GM21576 (cell line): ENCODE data around the gene CTBP2.

Source experiments
- ATAC-seq: cut with Tn5 transposase; IDR thresholded peaks from one replicate; pipeline ENCODE4 v1.9.1; 2021; ENCODE audit warnings: mild to moderate bottlenecking, moderate library complexity; ENCODE audit not compliant: unreplicated experiment

The CTBP2 gene

DNA sequence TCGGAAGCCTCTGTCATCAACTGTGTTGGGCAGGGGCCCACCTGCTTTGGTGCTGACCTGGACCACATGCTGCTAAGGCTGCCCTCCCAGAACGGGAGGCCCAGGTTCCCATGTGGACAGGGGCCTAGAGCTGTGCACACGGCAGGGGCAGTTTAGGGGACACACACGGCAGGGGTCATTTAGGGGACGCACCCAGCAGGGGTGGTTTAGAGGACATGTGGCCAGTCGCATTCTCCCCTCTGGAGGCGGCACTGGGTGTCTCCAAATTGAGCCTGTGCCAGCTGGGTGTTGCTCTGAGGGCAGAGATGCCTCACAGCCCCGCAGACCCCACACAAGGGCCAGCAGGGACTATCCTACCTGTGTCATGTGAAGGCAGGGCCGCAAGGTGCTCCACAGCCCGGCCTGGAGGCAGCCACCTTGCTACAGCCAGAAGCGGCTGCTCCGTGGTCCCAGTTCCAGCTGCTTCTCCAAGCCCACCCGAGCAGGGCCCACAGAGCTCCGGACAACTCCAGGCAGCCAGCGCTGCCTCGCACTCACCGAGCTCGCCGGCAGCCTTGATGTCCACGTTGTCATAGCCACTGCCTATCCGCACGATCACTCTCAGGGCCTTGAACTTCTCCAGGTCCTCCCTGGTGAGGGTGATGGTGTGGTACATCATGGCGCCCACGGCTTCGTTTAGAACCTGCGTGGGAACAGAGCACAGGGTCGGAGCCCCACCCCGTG lies 157.8 kb downstream of the CTBP2 start:
- ATAC-seq = no peak

DNA sequence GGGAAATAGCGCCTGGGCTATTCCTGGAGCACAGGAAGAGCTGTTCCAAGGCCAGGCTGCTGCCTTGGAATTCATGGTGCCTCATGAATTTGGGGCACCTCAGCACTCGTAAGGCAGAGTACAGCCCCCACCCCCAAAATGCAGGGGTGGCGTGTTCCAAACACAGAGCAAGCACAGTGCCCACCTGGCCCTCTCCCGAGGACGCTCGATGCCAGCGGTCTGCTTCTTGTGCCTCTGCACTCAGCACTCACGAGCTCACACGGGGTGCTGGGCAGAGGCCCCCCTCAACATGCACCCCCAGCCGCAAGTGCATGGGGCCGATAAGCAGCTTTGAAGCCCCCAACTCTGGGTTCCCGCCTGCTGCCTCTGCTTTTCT lies 158.3 kb downstream of the CTBP2 start:
- ATAC-seq = no peak

DNA sequence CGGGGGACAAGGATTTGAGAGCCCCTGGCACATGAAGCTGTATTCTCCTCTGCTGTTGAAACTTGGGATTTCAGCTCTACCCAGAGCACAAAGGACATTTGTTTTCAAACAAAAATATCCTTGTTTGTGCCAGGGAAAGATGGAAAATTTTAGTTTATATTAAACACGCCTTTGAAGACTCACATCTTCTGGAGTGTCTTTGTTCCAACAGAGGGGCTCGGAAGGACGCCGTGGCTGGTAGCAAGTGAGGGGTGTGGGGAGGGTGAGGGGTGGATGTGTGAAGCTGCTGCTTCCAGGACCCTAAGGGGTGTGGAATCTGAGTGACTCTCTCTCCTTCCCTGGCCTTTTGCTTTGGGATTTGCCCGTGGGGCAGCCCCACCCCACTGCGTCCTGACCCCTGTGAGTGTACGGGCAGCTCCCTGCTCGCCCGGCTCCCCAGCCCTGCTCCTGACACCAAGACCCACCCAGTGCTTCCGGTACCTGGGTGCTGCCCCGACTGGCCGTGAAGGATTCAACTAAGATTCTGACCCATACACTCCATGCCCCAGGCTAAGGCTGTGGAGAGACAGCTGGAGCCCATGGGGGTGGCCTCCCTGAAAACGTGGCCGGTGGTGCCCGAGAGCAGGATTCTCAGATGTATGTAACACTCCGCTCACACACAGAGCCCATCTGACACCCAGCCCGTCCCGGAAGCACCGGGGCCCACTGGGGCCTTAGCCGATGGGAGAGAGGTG lies 158.9 kb downstream of the CTBP2 start:
- ATAC-seq = no peak

DNA sequence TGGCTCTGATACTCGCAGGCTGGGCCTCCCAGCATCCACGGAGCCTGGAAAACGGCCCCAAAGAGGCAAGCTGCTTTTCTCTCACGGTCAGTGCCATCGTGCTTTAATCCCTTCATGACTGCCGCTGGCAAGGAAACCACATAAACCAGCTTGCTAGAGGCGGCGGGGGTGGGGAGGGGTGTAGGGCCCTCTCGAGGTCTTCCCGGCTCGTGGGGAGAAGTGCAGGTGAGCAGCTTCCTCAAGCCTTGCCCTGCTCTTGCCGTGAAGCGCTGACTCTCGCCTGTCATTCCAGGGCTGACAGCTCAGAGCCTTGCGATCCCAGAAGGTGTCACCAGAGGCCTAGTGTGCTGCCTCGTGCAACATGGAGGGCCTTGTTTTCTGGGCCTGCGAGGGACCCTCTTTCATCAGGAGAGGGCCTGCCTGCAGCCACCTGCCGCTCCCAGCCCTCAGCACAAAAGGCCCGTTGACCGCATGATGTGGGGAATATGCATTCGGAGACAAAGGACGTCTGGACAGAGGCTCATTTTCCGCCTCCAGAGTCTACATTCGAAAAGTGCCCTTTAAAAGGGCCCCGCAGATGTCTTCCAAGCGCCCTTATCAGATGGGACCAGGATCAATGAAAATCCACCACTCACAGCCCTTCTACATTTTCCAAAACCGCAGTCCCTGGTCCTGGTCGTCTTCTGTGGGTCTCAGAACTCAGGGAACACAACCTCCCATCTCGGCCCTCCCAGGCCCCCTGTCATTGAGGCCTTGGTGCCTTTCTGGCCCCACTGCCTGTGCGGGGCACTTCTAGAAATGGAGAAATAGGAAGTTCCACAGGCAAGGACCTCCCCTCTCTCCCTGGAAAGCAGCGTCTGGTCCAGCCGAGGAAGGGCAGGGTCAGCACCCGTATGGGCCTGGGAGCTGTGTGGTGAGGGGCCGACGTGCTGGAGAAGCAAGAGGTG lies 159.7 kb downstream of the CTBP2 start:
- no peak for ATAC-seq

DNA sequence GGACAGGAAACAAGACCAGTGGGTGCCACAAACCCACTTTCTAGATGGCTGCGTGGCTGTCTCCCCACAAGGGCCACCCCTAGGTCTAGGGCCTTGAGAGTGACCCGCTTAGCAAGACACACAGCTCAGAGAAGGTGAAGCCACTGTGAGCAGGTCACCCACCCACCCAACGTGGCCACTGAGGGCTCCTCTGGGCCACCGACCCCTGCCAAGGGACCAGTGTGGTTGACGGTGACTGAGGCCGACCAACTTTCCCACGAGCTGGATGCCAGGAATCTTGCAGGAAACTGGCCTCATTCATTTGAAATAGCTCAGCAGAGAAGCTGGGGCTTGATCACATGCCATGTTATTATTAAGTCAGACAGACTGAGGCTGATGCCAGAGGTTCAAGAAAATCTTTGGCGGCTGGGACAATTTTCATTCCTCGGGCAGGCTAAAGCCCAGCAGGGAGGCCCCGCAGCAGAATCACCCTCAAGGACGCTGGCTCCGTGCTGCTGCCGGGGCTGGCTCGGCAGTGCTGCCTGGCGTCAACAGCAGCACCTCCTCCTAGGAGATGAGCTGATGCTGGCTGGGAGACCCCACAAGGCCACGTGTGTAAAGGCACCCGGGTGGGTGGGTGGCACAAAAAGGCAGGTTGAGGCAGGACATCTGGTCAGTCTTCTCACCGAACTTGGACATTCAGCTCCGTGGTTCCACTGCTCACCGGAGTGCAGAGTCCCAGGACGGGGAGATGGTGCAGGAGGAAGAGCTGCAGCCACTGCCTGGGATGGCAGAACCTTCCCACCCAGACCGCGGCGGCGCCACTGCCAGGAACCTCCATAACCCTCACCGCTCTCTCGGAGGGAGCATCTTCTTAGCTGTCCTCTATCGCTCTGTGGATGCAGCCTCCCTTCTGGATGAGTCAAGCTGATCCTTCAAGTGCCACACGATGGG lies 160.7 kb downstream of the CTBP2 start:
- ATAC-seq = no peak

DNA sequence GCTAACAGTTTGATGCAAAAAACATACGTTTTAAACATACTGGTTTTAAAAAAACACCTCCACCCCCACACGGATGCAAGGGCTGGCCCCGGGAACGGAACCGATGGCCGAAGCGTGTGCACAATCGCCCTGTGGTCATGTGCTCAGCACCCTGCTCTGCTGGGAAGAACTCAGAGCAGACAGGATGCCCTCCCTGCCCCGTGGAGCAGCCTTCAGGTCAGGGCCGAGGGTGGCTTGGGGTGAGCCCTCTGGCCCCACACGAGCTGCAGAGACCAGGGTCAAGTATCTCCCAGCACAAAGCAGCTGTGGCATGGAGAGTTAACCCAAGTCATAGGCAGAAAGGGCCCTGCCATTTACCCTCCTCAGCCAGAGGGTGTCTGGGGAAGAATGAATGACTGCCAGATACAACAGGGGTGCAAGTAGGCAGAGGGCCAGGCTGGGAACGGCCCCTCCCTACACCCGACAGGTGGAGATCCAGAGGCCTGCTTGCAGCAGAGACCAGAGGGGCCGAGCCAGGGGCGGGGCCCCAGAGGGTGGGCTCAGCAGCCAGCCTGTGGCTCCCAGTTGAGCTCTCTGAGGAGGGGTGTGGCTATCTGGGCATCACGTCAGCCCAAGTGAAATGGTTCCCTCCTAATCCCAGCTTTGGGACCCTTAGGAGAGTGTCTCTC lies 161.6 kb downstream of the CTBP2 start:
- no peak for ATAC-seq

DNA sequence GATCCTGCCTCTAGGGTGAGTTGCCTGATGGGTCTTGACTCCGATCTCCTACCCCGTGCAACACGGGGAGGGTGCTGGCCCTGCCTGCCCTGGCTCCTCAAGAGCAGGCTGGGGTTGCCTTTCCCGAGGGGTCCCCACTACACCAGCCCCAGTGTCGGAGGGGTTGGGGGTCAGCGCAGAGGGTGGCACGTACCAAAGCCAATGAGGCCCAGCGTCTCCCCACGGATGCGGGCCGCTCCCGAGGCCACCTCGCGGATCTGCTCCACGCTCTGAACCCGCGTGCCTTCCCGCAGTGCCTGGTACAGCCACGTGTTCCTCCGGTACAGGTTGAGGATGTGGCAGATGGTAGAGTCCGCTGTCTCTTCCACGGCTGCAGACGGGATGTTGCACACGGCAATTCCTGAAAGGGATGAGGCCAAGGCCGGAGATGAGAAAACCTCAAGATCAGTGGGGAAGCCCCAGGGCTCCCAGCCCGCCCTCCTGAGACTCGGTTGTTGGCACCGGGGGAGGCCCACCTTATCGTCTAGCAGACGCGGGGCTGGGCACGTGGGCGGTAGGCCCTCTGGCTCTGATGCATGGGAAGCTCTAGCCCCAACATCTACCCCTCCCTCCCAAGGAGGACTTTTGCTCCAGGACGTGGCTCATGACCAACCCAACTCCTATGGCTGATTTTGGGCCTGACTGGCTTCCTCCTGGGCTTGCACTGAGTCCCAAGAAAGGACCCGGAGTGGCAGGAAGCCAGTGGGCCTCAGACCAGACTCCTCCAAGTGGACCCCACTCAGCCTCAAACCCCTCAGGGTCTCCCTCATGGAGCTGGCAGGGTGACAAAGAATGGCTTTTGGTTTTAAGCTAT lies 162.4 kb downstream of the CTBP2 start:
- no peak for ATAC-seq

DNA sequence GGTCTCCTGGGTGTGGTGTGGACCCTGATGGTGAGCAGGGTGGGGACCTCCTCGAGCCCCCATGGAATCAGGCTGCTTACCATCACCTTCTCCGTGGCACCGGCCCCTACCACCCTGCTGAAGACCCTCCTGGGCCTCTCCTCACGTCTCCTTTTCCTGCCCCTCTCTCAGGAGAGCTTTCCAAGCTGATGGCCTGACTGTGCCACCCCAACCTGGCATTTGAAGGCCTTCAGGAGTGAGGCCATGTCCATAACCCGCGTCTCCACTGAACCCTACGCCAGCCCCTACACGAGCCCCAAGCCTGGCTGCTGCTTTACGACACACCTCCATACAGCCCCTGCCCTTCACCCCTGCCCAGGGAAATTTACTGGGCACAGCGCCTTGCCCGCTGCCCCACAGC lies 163.1 kb downstream of the CTBP2 start:
- no peak for ATAC-seq

DNA sequence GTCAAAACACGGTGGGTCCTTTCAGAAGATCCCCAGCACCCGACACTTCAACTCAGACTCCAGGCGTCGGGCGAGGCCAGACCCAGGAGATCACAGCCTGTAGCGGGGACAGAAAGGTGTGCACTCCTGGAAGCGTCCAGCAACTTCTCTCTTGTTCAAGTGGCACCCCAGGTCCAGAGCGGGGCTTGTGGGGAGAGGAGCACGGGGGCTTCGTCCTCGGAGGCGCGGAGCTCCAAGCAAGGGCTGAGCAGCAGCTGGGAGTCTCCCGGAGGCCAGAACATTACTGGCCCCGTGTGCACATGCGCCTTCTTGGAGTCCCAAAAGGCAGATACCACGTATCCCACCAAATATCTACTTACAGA lies 163.5 kb downstream of the CTBP2 start:
- ATAC-seq = no peak

DNA sequence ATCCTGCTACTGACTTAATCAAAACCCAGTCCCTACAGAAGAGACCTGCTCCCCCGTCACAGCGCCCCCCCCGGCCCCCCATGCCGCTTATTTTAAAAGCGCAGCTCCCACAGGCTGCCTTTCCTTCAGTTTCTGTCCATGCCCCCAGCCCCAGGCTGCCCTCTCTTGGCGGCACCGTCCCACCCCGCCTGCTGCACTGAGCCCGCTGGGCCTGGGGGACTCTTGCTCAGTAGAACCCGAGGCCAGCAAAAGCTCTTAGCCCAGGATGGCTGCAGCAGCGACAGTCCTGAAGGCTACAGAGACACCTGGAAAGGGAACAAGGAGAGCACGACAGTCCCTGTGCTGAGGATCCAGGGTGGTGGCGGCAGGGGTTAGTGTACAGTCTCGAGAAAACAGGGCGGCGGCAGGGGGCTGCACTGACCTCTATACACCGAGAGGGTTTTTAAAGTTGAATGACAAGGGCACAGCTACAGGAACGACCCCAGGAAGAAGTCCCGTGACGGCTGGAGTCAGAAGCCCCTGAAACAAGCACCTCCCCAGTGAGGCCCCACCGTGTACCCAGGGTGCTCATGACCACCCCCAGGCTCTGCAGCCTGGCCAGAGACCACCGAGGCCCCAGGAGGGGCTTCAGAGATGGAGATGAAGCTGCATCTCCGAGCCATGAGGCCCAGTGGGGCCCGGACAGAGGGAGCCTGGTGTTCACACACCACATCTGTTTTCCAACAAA lies 164.1 kb downstream of the CTBP2 start:
- no peak for ATAC-seq

DNA sequence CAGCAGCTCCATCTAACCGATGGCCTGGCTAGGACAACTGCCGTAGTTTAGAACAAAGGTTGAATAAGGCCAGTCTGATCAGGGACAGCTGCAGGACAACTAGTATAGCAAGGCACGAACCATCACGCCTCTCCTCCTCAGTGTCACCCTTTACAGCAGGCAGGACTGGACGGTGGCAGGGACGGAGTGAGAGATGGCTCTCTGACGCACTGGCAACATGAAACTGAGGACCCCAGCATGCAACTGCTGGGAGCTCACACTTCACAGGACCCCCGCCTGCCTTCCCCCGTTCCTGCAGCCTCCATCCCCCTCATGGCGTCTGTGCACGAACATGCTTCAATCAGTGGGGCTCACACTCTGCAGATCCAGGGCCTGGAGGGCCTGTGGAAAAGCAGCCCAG lies 164.8 kb downstream of the CTBP2 start:
- no peak for ATAC-seq

DNA sequence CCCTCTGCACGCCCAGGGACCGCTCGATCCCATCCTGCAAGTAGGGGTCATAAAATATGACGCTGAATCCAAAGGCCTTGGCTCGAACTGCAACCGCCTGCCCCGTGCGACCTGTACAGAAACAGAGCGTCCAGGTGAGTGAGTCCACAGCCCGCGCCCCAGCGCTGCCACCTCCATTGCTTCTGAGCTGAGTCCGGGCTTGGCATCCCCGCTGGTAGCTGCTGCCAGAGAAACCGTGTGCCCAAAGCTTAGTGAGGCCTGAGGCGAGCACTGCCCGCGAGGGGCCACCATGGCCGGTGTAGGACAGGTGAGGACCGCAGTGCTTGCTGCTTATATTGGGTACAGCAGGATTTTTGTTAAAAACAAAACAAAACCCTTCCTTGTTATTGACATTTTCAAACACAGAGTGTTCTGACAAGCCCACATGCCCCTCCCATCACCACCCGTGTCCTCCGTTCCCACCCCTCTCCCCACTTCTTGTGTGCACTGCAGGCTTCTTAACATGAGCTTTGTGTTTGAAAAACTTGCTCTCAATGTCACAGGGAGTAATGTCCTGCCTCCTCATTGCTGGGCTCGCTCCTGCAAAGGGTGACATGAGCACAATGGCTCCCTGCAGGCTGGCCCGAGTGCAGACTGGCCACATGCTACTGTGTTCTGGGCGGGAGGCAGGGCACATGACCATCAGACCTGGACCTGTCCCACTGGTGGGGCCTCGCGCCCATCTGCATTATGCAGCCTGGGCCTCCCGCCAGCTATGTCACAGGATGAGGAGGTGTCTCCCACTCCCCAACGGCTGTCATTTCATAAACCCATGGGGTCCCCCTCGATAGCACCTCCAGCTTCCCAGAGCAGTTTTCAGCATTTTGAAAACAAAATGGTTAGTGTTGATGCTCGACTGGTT lies 165.5 kb downstream of the CTBP2 start:
- no peak for ATAC-seq

DNA sequence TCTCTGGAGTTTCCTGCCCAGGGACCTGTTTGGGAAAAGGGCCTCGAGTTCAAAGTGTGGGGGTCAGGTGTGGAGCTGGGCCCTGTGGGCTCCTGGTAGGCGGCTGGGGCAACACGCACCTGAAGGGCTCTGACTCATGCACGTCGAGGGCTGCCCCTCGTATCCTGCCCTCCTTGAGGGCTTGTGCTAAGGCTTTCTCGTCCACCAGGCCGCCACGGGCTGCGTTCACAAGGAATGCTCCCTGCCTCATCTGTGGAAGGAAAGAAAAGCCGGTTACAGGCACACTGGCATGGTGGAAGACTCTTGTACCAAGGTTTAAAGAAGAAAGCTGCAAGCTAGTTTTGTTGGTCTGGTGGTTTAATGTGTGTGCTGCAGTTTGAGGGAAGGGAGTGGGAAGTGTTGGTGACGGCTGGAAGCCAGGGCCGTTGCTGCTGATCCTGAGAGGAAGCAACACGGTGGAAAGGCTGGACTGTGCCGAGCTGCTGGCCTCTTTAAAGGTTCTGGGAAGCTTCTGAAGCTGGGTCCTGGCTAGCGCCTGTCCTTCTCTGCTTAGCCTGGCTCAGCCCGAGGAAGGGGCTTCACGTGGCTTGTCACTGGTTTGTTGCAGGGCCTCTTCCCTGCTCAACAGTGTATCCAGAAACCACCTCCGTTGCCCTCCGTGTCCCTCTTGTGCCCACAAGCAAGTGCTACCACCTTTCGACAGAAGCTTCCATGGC lies 166.5 kb downstream of the CTBP2 start:
- ATAC-seq = no peak

DNA sequence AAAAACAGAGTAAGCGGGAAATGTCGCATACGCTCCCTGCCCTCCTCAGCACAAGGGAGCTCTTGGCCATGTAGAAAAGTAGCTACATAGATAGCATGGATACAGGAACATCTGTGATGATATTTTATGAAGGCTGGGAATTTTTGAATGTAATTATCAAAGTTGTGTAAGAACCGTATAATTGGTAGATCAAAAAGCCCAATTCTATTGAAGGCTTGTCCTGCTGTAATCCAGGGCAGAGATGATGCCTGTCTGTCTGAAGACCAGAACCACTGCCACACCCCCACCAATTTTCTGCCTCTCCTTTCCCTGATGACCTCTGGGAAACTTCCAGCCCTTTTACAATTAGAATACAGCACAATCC lies 167.0 kb downstream of the CTBP2 start:
- no peak for ATAC-seq

DNA sequence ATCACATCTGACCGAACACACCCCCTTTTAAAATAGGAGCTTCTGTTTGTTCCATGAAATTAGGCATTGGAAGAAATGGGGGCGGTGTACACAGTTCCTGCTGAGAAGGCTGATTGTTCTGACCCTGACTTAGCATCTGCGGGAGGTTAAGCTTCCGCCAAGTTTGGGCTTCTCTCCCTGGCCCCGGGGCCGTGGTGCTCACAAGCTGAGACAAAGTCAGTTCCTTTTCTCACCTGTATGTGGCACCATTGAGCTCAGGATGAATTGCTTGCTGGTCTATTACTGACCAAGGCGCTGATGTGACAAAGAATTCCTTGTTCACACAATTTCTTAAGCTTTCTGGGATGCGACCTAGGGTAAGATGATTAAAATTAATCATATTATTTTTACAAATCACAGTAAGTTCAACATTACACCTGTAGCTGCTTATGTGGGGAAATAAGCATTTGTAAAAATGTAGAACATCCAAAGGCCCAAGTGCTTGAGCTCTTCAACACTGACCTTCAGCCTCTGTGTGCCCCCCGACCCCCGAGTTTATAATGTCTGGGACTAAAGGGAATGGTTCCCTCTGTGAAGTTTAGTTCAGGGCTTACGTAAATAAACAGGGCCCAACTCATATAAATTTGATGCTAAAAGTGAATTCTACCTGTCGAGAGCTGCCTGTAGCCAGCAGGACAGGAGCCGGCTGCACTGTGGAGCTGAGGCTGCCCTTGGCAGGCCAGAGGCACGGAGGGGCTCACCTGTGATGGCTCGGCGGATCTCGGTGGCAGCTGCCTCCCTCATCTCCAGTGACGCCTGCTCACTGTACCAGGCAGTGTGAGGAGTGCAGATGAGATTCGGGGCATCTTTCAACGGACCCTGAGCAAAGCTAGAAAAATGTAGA lies 167.7 kb downstream of the CTBP2 start:
- ATAC-seq = peak; percentile 63

DNA sequence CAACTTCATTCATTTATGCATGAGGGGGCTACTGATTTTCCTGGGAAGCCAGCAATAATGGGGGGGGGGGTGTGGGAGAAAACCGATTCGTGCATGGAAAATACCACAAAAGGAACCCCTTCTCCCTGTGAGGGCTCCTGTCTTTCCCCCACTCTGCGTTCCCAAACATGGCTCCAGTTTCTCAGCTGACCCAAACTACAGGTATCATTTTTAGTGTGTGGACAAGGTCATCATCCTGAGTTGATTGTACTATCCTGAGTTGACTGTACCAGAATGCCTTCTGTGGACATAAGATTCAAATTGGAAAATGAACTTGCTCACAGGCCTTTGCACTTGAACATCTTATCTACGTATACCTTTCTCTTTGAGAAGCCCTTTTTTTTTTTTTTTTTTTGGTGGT lies 168.5 kb downstream of the CTBP2 start:
- no peak for ATAC-seq
